GM19035 (cell line): ENCODE measurements around the gene STPG4.

Experiments used
- ATAC-seq: cut with Tn5 transposase; IDR thresholded peaks from one replicate; pipeline ENCODE4 v1.9.1; 2021; ENCODE audit not compliant: unreplicated experiment

STPG4 gene

GRCh38 chr2:47037678-47038077, 117.4 kb downstream of the STPG4 start:
- no peak for ATAC-seq
